ENCODE data around the gene EXOC4. TPM values are rescaled to one million over a fixed set of nuclear protein-coding genes. Genes with fewer than 3 reads are reported as not detected.
A peak's percentile ranks its signal among the peaks of the same experiment; 100 is the strongest.

Gene EXOC4
- total and polyA plus RNA-seq, 4 donors, result 47.5 to 100 (median 72.3) TPM

DNA sequence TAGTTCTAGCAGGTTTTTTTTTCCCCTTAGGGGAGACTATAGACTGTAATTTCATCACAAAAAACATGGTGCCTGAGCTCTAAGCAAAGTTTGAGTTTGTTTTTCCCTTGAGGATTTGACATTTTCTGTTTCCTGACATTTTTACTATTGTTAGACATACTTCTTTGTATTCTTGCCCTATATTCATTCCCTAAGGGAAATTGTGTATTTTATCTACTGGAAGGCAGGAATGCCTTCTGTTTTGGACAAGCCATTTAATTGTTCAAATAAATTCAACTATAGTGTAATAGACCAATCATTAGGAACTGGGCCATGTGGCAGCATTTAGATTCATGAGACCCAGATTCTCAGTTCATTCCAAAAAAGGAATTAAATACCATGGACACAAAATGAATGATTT, 335.0 kb downstream of the EXOC4 start:
- DNase-seq (ENCODE audit: low read depth in 4 of 6, low spot score in 6 of 6), result peak in 2 of 6 donors; percentile 31 to 41
- Histone ChIP-seq H3K27ac (ENCODE audit: low read depth, low read length) (no peak overlapping the region), H3K36me3 (ENCODE audit: control insufficient read depth, insufficient read depth, low read length) (no peaks in the 10 kb centered on the region), H3K4me1 (ENCODE audit: control insufficient read depth, insufficient read depth, low read length) (no peaks in the 10 kb centered on the region), H3K9me3 (ENCODE audit: control insufficient read depth, insufficient read depth, low read length) (no peaks in the 10 kb centered on the region), H3K4me3 (ENCODE audit: low read depth, low read length) (no peak overlapping the region), H3K27me3 (ENCODE audit: control insufficient read depth, insufficient read depth, low read length) (no peaks in the 10 kb centered on the region)

DNA sequence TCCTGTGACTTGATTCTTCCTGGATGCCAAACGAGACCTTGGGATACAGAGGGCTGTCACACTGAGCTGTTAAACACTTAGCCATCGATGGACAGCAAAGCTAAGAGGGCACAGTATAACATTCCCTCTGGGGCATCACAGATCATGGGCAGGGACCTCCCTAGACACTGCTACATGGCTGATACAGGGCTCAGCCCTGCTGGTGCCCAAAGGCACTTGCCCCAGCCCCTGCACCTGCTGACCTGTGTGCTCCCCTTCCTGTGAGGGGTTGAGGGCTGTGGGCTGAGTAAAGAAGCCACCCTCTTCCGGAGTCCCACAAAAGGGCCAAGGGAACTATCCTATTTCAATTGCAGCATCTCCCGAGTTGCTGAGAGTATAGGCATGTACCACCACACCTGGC, 337.9 kb downstream of the EXOC4 start:
- DNase-seq (ENCODE audit: low read depth in 4 of 6, low spot score in 6 of 6), result no peak
- H3K36me3 ChIP-seq (ENCODE audit: control insufficient read depth, insufficient read depth, low read length), result no peaks in the 10 kb centered on the region
- H3K27ac ChIP-seq (ENCODE audit: low read depth, low read length), result no peak overlapping the region
- H3K4me3 ChIP-seq (ENCODE audit: low read depth, low read length), result no peak overlapping the region
- H3K4me1 ChIP-seq (ENCODE audit: control insufficient read depth, insufficient read depth, low read length), result no peaks in the 10 kb centered on the region
- 89% methylated on average over 2 of the region's 4 CpGs for WGBS (ENCODE audit: insufficient coverage)
- H3K27me3 ChIP-seq (ENCODE audit: control insufficient read depth, insufficient read depth, low read length), result no peaks in the 10 kb centered on the region
- no peaks in the 10 kb centered on the region for H3K9me3 ChIP-seq (ENCODE audit: control insufficient read depth, insufficient read depth, low read length)

- 92% methylated on average over 2 of the region's 4 CpGs for WGBS (ENCODE audit: insufficient coverage)
- DNase-seq (ENCODE audit: low read depth in 4 of 6, low spot score in 6 of 6), result no peak
- no peaks in the 10 kb centered on the region for H3K27me3 ChIP-seq (ENCODE audit: control insufficient read depth, insufficient read depth, low read length)
Measured at GRCh38 chr7:133591704-133592340, 338.9 kb downstream of the EXOC4 start.

DNA sequence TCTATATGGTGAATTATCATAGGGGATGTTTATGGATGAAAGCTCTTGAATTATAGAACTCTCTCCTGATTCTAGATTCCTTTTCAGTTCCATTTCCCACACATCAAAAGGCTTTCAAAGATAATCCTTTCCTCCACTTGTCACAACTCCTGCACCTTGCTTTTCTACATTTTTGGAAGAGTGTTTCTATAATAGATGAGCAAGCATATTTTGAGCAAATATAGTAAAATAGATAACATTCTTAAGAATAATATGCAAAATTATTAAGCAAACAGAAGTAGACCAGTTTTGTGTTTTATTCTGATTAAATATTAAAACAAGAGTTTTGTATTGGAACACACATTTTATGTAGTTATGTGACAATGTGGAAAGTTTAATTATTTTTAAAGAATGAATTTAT, 340.7 kb downstream of the EXOC4 start:
- Histone ChIP-seq H3K27ac (ENCODE audit: low read depth, low read length) (no peak overlapping the region), H3K27me3 (ENCODE audit: control insufficient read depth, insufficient read depth, low read length) (no peaks in the 10 kb centered on the region), H3K9me3 (ENCODE audit: control insufficient read depth, insufficient read depth, low read length) (no peaks in the 10 kb centered on the region), H3K36me3 (ENCODE audit: control insufficient read depth, insufficient read depth, low read length) (no peaks in the 10 kb centered on the region), H3K4me3 (ENCODE audit: low read depth, low read length) (no peak overlapping the region), H3K4me1 (ENCODE audit: control insufficient read depth, insufficient read depth, low read length) (no peaks in the 10 kb centered on the region)
- DNase-seq (ENCODE audit: low read depth in 4 of 6, low spot score in 6 of 6), result no peak

More at GRCh38 chr7:133591704-133592340, 338.9 kb downstream of the EXOC4 start:
- Histone ChIP-seq H3K9me3 (ENCODE audit: control insufficient read depth, insufficient read depth, low read length) (no peaks in the 10 kb centered on the region), H3K36me3 (ENCODE audit: control insufficient read depth, insufficient read depth, low read length) (no peaks in the 10 kb centered on the region), H3K4me3 (ENCODE audit: low read depth, low read length) (no peak overlapping the region), H3K4me1 (ENCODE audit: control insufficient read depth, insufficient read depth, low read length) (no peaks in the 10 kb centered on the region), H3K27ac (ENCODE audit: low read depth, low read length) (no peak overlapping the region)

DNA sequence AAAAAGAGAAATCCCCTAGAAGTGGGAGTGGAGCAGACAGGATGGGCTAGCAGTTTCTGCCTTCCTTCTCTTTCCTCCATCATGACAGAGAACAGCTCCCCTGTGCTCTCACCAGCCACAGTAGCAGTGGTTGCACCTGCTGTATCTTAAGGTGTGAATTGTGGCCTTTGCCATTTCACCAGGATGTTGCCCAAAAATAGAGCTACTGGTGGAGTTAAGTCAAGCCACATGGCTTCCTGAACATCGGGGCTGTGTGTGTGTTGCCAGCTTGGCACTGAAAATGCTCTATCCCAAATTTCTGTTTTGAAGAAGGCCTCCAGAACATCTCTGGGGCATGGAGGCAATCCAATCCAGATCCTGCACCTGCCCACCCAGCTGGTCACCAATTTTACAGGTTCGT, 348.7 kb downstream of the EXOC4 start:
- DNase-seq (ENCODE audit: low read depth in 4 of 6, low spot score in 6 of 6), result peak in 1 of 6 donors; percentile 37
- Histone ChIP-seq H3K36me3 (ENCODE audit: control insufficient read depth, insufficient read depth, low read length) (no peaks in the 10 kb centered on the region), H3K4me3 (ENCODE audit: low read depth, low read length) (no peak overlapping the region), H3K27ac (ENCODE audit: low read depth, low read length) (no peak overlapping the region), H3K4me1 (ENCODE audit: control insufficient read depth, insufficient read depth, low read length) (no peaks in the 10 kb centered on the region), H3K27me3 (ENCODE audit: control insufficient read depth, insufficient read depth, low read length) (no peaks in the 10 kb centered on the region), H3K9me3 (ENCODE audit: control insufficient read depth, insufficient read depth, low read length) (no peaks in the 10 kb centered on the region)
- WGBS (ENCODE audit: insufficient coverage), result 83% methylated on average over 1 of the region's 2 CpGs

GRCh38 chr7:133602291-133602690, 349.4 kb downstream of the EXOC4 start:
- DNase-seq (ENCODE audit: low read depth in 4 of 6, low spot score in 6 of 6), result peak in 2 of 6 donors; percentile 35 to 62
- Histone ChIP-seq H3K9me3 (ENCODE audit: control insufficient read depth, insufficient read depth, low read length) (no peaks in the 10 kb centered on the region), H3K36me3 (ENCODE audit: control insufficient read depth, insufficient read depth, low read length) (no peaks in the 10 kb centered on the region), H3K4me3 (ENCODE audit: low read depth, low read length) (no peak overlapping the region), H3K27me3 (ENCODE audit: control insufficient read depth, insufficient read depth, low read length) (no peaks in the 10 kb centered on the region), H3K4me1 (ENCODE audit: control insufficient read depth, insufficient read depth, low read length) (no peaks in the 10 kb centered on the region), H3K27ac (ENCODE audit: low read depth, low read length) (no peak overlapping the region)
- 38% methylated on average over 2 of the region's 4 CpGs for WGBS (ENCODE audit: insufficient coverage)

- no peaks in the 10 kb centered on the region for H3K9me3 ChIP-seq (ENCODE audit: control insufficient read depth, insufficient read depth, low read length)
- no peak overlapping the region for H3K4me3 ChIP-seq (ENCODE audit: low read depth, low read length)
- WGBS (ENCODE audit: insufficient coverage), result 58% methylated on average over 2 of the region's 4 CpGs
- peak in 1 of 6 donors; percentile 70 for DNase-seq (ENCODE audit: low read depth in 4 of 6, low spot score in 6 of 6)
- H3K36me3 ChIP-seq (ENCODE audit: control insufficient read depth, insufficient read depth, low read length), result no peaks in the 10 kb centered on the region
- no peaks in the 10 kb centered on the region for H3K4me1 ChIP-seq (ENCODE audit: control insufficient read depth, insufficient read depth, low read length)
- no peaks in the 10 kb centered on the region for H3K27me3 ChIP-seq (ENCODE audit: control insufficient read depth, insufficient read depth, low read length)
- no peak overlapping the region for H3K27ac ChIP-seq (ENCODE audit: low read depth, low read length)
Measured at GRCh38 chr7:133606991-133607390, 354.1 kb downstream of the EXOC4 start.

DNA sequence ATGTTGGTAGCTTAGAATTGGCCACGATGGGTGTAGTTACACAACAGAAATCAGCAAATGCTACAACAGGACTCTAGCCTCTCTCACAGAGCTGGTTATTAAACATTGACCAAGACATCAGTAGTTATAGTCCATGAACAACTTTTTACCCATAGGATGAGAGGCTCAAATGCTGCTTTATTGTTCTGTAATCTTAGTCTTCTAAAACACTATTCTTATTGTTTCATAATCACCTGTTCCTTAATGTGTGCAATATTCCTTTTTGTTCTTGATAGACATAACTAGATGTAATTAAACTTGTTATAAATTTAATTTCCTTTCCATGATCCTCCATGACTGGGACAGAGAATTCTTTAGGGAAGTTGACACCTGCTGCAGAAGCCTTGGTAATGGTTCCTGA, 356.9 kb downstream of the EXOC4 start:
- Histone ChIP-seq H3K4me1 (ENCODE audit: control insufficient read depth, insufficient read depth, low read length) (no peaks in the 10 kb centered on the region), H3K27me3 (ENCODE audit: control insufficient read depth, insufficient read depth, low read length) (no peaks in the 10 kb centered on the region), H3K4me3 (ENCODE audit: low read depth, low read length) (no peak overlapping the region), H3K9me3 (ENCODE audit: control insufficient read depth, insufficient read depth, low read length) (no peaks in the 10 kb centered on the region), H3K36me3 (ENCODE audit: control insufficient read depth, insufficient read depth, low read length) (no peaks in the 10 kb centered on the region), H3K27ac (ENCODE audit: low read depth, low read length) (no peak overlapping the region)
- no peak for DNase-seq (ENCODE audit: low read depth in 4 of 6, low spot score in 6 of 6)
- WGBS (ENCODE audit: insufficient coverage), result no CpG with 5 or more reads among the region's 1 CpG

GRCh38 chr7:133611955-133612354, 359.1 kb downstream of the EXOC4 start:
- no peaks in the 10 kb centered on the region for H3K9me3 ChIP-seq (ENCODE audit: control insufficient read depth, insufficient read depth, low read length)
- H3K4me3 ChIP-seq (ENCODE audit: low read depth, low read length), result no peak overlapping the region
- no peak for DNase-seq (ENCODE audit: low read depth in 4 of 6, low spot score in 6 of 6)
- H3K36me3 ChIP-seq (ENCODE audit: control insufficient read depth, insufficient read depth, low read length), result no peaks in the 10 kb centered on the region
- H3K27ac ChIP-seq (ENCODE audit: low read depth, low read length), result no peak overlapping the region
- H3K4me1 ChIP-seq (ENCODE audit: control insufficient read depth, insufficient read depth, low read length), result no peaks in the 10 kb centered on the region
- H3K27me3 ChIP-seq (ENCODE audit: control insufficient read depth, insufficient read depth, low read length), result no peaks in the 10 kb centered on the region

DNA sequence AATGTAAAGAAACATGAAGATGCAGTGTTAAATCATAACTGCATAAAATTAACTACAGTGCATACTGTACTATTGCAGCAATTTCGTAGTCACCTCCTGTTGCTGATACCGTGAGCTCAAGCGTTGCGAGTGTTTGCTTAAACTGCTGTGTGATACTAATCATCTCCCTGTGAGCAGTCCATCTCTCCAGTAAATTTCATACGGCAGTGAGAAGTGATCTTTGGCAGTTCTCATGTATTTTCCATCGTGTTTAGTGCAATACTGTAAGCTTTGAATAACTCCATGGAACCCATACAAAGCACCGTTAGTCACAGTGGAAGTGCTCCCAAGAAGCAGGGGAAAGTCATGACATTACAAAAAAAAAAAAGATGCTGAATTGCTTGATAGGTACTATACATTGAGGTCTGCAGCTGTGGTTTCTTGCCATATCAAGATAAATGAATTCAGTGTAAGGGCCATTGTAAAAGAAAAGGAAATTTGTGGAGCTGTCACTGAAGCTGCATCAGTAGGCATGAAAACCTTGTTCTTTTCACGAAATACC, 360.4 kb downstream of the EXOC4 start:
- H3K36me3 ChIP-seq (ENCODE audit: control insufficient read depth, insufficient read depth, low read length), result no peaks in the 10 kb centered on the region
- H3K27ac ChIP-seq (ENCODE audit: low read depth, low read length), result no peak overlapping the region
- peak in 2 of 6 donors; percentile 28 to 54 for DNase-seq (ENCODE audit: low read depth in 4 of 6, low spot score in 6 of 6)
- no peaks in the 10 kb centered on the region for H3K9me3 ChIP-seq (ENCODE audit: control insufficient read depth, insufficient read depth, low read length)
- H3K27me3 ChIP-seq (ENCODE audit: control insufficient read depth, insufficient read depth, low read length), result no peaks in the 10 kb centered on the region
- WGBS (ENCODE audit: insufficient coverage), result no CpG with 5 or more reads among the region's 8 CpGs
- H3K4me1 ChIP-seq (ENCODE audit: control insufficient read depth, insufficient read depth, low read length), result no peaks in the 10 kb centered on the region
- no peak overlapping the region for H3K4me3 ChIP-seq (ENCODE audit: low read depth, low read length)
